Osteocyte (in vitro differentiated cells): ENCODE results near the gene C22orf39. TPM values are rescaled to one million over a fixed set of nuclear protein-coding genes. Genes with fewer than 3 reads are reported as not detected.

ENCODE experiments used
- DNase-seq: peaks from one replicate; pipeline ENCODE4 v3.0.0; 2021; ENCODE audit warnings: mixed read lengths; ENCODE audit not compliant: unreplicated experiment; ENCODE audit errors: extremely low spot score
- H3K27ac Mint-ChIP-seq: one replicate; pipeline ENCODE4 v1.8.0; 2021; ENCODE audit warnings: mild to moderate bottlenecking, mixed read lengths; ENCODE audit not compliant: unreplicated experiment
- H3K27me3 Mint-ChIP-seq: one replicate; pipeline ENCODE4 v1.8.0; 2021; ENCODE audit warnings: mixed read lengths; ENCODE audit not compliant: unreplicated experiment
- H3K36me3 Mint-ChIP-seq: one replicate; pipeline ENCODE4 v1.8.0; 2021; ENCODE audit warnings: mixed read lengths; ENCODE audit not compliant: unreplicated experiment
- H3K4me1 Mint-ChIP-seq: one replicate; pipeline ENCODE4 v1.8.0; 2021; ENCODE audit warnings: mixed read lengths; ENCODE audit not compliant: unreplicated experiment
- H3K4me3 Mint-ChIP-seq: one replicate; pipeline ENCODE4 v1.8.0; 2021; ENCODE audit warnings: mild to moderate bottlenecking, moderate library complexity, mixed read lengths; ENCODE audit not compliant: unreplicated experiment
- H3K9me3 Mint-ChIP-seq: one replicate; pipeline ENCODE4 v1.8.0; 2021; ENCODE audit warnings: mixed read lengths; ENCODE audit not compliant: unreplicated experiment
- total RNA-seq: library from RNA; stranded (reverse); gene quantifications from 2 replicates; pipeline ENCODE4 v1.2.1, GENCODE V29; 2021
- TF ChIP-seq, protein P1 (sequence below): fragments of 200-600 bp; sonication (generic); IDR thresholded peaks from 2 replicates; pipeline ENCODE4 v1.5.0; 2021; ENCODE audit warnings: antibody characterized with exemption, mild to moderate bottlenecking, moderate library complexity

The C22orf39 gene
- total RNA-seq, 1 donor from 2014 or later = 30.1 TPM

DNA sequence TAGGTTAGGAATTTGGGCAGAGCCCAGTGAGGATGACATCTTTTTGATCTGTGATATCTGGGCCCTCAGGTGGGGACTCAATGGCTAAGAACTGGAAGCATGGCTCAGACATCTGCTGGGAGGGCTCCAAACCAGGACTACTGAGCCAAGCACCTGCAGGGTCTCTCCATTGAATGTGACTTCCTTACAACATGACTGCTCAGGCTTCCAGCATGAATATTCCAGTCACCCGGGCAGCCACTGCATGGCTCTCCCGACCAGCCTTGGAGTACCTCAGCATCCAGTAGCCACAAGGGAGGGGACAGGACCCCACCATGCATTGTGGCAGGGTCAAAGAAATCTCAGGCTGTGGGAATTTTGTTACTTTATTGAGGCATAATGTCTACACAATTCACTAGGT lies 40.8 kb upstream of the C22orf39 start:
- Mint-ChIP-seq H3K4me3 (no peak overlapping the region), H3K36me3 (peaks cover 2% of the 10 kb centered on the region), H3K27me3 (no peaks in the 10 kb centered on the region), H3K9me3 (no peaks in the 10 kb centered on the region), H3K27ac (no peak overlapping the region), H3K4me1 (peaks cover 8% of the 10 kb centered on the region)
- DNase-seq = no peak
- TF ChIP-seq, protein P1, sequence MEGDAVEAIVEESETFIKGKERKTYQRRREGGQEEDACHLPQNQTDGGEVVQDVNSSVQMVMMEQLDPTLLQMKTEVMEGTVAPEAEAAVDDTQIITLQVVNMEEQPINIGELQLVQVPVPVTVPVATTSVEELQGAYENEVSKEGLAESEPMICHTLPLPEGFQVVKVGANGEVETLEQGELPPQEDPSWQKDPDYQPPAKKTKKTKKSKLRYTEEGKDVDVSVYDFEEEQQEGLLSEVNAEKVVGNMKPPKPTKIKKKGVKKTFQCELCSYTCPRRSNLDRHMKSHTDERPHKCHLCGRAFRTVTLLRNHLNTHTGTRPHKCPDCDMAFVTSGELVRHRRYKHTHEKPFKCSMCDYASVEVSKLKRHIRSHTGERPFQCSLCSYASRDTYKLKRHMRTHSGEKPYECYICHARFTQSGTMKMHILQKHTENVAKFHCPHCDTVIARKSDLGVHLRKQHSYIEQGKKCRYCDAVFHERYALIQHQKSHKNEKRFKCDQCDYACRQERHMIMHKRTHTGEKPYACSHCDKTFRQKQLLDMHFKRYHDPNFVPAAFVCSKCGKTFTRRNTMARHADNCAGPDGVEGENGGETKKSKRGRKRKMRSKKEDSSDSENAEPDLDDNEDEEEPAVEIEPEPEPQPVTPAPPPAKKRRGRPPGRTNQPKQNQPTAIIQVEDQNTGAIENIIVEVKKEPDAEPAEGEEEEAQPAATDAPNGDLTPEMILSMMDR = no peak

GRCh38 chr22:19483481-19484244 lies 36.2 kb upstream of the C22orf39 start:
- Mint-ChIP-seq H3K27me3 (no peaks in the 10 kb centered on the region), H3K36me3 (peaks cover 2% of the 10 kb centered on the region), H3K4me3 (no peak overlapping the region), H3K4me1 (peaks cover 10% of the 10 kb centered on the region), H3K27ac (no peak overlapping the region), H3K9me3 (no peaks in the 10 kb centered on the region)
- TF ChIP-seq, protein P1 = no peak
- no peak for DNase-seq

DNA sequence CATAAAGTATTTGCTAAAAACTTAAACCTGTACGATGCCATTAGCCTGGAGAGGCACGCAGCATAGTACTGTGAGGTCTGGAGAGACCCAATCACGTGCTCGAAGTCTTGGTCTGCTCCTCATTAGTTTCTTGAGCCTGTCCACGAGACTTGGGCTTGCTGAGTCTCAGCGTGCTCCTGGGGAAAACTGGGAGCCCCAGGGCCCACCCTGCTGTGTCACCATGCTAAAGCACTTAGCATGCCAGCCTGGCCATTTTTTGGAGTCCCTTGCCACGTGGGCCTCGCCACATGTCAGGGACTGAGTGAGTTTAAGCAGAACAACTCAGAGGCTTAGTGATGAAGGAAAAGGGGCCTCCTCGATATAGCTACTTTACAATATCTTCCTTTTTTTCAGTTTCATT lies 34.8 kb upstream of the C22orf39 start:
- Mint-ChIP-seq H3K4me3 (no peak overlapping the region), H3K27me3 (no peaks in the 10 kb centered on the region), H3K36me3 (peaks cover 2% of the 10 kb centered on the region), H3K27ac (no peak overlapping the region), H3K9me3 (no peaks in the 10 kb centered on the region), H3K4me1 (peaks cover 20% of the 10 kb centered on the region)
- TF ChIP-seq, protein P1 = no peak
- DNase-seq = no peak

DNA sequence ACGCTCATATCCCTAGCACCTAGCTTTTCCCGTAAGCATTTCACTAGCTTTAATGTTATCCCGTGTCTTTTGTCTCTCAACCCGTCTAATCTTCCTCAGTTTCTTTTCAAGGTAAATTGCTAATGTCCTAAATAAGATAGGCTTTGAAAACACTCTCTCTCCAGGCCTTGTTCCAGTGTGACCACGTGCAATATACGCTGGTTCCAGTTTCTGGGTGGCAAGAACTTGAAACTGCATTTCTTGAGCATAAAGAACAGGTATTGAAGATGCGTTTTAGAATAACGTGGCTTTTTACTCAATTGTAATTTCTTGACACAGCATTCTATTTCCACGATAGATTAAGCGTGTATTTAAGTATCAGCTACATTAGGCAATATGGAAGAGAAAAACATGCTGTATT lies 33.3 kb upstream of the C22orf39 start:
- no peak for DNase-seq

DNA sequence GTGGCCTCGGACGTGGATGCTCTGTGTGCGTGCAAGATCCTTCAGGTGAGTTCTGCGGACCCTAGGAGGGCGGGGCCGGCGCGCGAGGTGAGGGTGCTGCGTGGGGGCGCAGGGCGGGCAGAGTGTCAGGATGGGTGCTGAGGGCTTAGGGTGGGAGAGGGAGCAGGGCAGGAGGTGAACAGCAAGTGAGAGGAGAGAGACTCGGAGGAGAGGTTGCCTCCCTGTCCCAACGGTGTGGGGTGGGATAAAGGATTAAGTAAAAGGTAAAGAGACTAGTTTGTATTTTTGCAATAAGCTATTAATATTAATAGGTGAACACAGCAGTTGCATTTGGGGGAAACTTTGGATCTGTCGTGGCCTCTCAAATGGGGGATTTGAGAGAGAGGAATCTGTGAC lies 32.7 kb upstream of the C22orf39 start:
- Mint-ChIP-seq H3K27me3 (no peaks in the 10 kb centered on the region), H3K9me3 (no peaks in the 10 kb centered on the region), H3K36me3 (peaks cover 2% of the 10 kb centered on the region), H3K4me1 (peaks cover 29% of the 10 kb centered on the region), H3K4me3 (peak overlapping the region; percentile 91), H3K27ac (no peak overlapping the region)
- no peak for DNase-seq
- TF ChIP-seq, protein P1 = no peak

More for the DNA sequence above, 33.3 kb upstream of the C22orf39 start:
- Mint-ChIP-seq H3K27ac (no peak overlapping the region), H3K36me3 (no peaks in the 10 kb centered on the region), H3K27me3 (no peaks in the 10 kb centered on the region), H3K4me3 (peak overlapping the region; percentile 91), H3K9me3 (no peaks in the 10 kb centered on the region), H3K4me1 (peaks cover 26% of the 10 kb centered on the region)
- TF ChIP-seq, protein P1 = no peak
